ENCODE results near the gene LAG3. TPM values are rescaled to one million over a fixed set of nuclear protein-coding genes. Genes with fewer than 3 reads are reported as not detected.
A peak's percentile ranks its signal among the peaks of the same experiment; 100 is the strongest.

The LAG3 gene
- total RNA-seq, 1 donor from 2014 or later = not detected

DNA sequence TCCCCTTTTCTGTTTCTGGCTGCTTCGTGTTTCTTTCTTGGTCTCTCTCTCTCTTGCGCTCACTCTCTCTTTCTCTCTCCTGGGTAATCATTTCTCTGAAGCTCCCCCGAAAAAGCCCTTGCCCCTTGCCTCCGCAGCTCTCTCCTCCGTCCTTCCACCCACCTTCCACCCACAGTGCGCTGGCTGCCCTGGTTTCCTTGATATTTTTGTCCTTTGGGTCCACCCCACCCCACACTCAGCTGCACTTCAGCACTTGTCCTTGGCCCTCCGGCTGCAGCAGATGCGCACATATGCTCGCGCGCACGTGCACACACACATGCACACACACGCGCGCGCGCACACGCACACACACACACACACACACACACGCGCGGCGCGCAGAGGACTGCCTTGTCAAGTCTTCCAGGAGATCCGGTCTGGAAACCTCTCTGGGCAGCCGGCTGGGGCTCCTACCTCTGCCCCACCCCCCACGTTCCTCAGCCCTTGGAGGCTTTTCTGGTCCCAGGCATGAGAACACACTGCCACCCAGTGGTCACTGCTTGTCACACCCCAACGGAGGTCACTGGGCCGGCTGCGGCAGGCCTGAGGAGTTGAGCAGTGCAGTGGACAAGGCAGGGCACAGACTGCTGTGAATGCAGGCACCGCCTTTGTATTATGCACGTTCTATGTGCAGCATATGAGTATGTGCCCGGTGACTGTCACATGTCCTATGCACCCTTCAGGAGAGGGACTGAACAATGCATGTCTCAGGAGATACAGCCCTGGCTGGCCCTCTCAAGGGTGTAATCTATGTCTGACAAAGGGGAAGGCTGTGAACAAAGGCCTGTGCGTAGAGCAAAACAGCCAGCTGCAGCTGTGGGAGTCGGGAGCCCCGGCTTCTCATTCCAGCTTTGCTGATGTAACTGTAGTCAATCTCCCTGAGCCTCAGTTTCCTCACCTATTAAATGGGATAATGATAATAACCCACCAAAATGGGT lies 6.5 kb downstream of the LAG3 start:
- peak overlapping the region; percentile 56 for H3K4me3 ChIP-seq (ENCODE audit: low read depth, low read length)
- TF ChIP-seq, protein P1, sequence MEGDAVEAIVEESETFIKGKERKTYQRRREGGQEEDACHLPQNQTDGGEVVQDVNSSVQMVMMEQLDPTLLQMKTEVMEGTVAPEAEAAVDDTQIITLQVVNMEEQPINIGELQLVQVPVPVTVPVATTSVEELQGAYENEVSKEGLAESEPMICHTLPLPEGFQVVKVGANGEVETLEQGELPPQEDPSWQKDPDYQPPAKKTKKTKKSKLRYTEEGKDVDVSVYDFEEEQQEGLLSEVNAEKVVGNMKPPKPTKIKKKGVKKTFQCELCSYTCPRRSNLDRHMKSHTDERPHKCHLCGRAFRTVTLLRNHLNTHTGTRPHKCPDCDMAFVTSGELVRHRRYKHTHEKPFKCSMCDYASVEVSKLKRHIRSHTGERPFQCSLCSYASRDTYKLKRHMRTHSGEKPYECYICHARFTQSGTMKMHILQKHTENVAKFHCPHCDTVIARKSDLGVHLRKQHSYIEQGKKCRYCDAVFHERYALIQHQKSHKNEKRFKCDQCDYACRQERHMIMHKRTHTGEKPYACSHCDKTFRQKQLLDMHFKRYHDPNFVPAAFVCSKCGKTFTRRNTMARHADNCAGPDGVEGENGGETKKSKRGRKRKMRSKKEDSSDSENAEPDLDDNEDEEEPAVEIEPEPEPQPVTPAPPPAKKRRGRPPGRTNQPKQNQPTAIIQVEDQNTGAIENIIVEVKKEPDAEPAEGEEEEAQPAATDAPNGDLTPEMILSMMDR (conservative IDR thresholded peaks at IDR 0.05; ENCODE audit: low read depth, low read length) = peak; percentile 97
- DNase-seq (ENCODE audit: low read depth) = peak; percentile 40

DNA sequence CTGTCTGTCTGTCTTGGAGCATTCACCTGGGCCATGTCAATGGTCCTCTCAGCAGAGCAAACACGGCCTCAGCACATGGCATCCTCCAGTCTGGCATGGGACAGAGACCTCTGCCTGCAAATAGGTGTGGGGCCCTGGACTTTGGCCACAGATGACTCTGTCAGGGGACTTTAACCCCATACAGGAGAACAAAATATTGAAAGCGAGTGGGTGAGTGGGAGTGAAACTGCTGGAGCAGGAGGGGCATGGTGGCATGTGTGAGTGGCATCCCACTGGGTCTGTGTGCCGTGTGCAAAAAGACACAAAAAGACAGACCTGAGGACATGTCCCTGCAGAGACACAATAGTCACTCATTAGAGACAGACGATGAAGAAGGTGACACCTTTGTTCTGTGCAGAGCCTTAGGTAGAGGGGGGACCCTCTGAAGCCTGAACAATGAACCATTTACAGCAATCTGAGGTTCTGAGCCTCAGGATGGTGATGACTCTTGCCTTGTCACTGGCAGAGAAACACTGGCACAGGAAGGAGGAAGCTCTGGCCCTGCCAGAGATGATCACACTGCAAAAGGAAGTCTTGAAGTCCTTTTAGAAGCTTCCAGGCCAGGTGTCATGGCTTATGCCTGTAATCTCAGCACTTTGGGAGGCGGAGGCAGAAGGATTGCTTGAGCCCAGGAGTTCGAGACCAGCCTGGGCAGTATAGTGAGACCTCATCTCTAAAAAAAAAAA lies 7.5 kb downstream of the LAG3 start:
- no peak for DNase-seq (ENCODE audit: low read depth)
- H3K4me3 ChIP-seq (ENCODE audit: low read depth, low read length) = no peak overlapping the region
- TF ChIP-seq, protein P1 (conservative IDR thresholded peaks at IDR 0.05; ENCODE audit: low read depth, low read length) = no peak

DNA sequence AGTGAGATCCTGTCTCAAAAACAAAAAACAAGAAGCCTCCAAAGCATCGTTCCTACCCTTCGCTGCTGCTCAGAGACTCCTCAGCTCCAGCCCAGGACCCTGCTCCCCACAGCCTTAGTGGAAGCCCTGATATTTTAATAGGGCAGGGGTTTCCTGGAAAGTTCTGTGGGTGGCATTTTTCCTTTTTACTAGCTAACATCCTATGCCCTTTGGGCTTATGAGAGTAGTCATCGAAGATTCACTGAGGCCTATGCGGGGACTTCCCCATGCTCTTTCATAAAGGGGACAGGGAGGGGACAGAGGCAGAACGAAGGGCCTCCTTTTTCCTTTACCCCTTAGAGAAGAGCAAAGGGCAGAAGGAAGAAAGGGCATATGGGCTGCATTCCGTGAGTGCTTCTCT lies 8.3 kb downstream of the LAG3 start:
- H3K4me3 ChIP-seq (ENCODE audit: low read depth, low read length) = no peak overlapping the region
- TF ChIP-seq, protein P1 (conservative IDR thresholded peaks at IDR 0.05; ENCODE audit: low read depth, low read length) = no peak
- DNase-seq (ENCODE audit: low read depth) = no peak

DNA sequence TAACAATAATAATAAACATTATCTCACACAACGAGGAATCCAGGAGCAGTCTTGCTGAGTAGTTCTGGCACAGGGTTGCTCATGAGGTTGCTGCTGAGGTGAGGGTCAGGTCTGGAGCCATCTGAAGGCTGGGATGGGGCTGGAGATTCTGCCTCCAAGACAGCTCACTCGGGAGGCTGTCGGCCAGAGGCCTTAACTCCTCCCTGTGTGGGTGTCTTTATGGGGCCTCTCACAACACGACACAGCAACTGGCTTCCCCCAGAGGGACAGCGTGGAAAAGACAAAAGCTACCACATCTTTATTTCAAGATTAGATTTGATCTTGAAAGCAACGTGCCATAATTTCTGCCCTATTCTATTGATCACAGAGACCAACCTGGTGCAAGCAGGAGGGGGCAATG lies 9.8 kb downstream of the LAG3 start:
- no peak for DNase-seq (ENCODE audit: low read depth)
- no peak overlapping the region for H3K4me3 ChIP-seq (ENCODE audit: low read depth, low read length)
- TF ChIP-seq, protein P1 (conservative IDR thresholded peaks at IDR 0.05; ENCODE audit: low read depth, low read length) = no peak

DNA sequence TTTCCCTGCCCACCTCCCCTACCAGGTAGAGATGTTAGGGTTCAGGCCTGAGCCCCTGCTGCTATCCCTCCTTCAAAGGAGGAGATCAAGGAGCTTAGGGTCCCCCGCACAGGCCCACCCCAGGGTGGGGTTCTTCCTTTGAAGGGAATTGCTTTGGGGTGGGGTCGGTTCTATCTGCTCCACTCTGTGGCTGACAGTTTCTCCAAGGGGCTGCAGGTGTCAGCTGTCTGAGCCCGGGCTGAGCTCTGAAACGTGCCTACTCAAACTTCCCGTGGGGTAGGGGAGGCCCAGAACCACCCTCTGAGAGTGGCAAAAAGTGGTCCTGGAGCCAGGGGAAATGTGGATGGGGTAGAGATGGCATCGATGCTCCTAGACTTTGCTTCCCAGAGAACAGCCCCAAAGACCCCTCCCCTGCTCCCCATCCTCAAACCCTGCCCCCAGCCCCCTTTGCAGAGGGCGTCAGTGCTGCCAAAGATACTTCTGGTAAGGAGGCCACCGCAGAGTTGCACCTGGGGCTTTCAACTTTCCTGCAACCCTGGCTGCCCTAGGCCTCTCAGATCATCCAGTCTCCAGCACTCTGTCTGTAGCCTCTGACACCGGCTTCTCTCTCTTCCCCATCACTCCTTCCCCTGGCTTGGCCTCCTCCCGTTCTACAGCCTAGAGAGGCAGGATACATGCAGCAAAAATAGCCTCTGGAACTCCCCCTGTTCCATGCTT lies 10.7 kb downstream of the LAG3 start:
- H3K4me3 ChIP-seq (ENCODE audit: low read depth, low read length) = no peak overlapping the region
- TF ChIP-seq, protein P1 (conservative IDR thresholded peaks at IDR 0.05; ENCODE audit: low read depth, low read length) = no peak
- DNase-seq (ENCODE audit: low read depth) = no peak

DNA sequence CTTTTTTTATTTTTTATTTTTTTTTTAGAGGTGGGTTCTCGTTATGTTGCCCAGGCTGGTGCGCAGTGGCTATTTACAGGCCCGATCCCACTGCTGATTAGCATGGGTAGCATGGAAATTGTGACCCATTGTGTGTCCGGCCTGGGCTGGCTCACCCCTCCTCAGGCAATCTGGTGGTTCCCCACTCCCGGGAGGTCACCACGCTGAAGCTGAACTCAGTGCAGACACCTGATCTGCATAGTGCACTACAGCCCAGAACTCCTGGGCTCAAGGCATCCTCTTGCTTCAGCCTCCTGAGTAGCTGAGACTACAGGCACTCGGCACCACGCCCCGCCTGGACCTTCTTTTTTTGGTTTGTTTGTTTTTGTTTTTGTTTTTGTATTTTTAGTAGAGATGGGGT lies 11.5 kb downstream of the LAG3 start:
- TF ChIP-seq, protein P1 (conservative IDR thresholded peaks at IDR 0.05; ENCODE audit: low read depth, low read length) = no peak
- no peak for DNase-seq (ENCODE audit: low read depth)
- no peak overlapping the region for H3K4me3 ChIP-seq (ENCODE audit: low read depth, low read length)
